HCT116 (cell line): ENCODE results near the gene PCDHA2. TPM values are rescaled to one million over a fixed set of nuclear protein-coding genes. Genes with fewer than 3 reads are reported as not detected.
"Not testable (repeated sequence)": the region's sequence is repeated elsewhere in the genome, so short reads cannot be mapped to it uniquely, and the experiment has no call there.

Source experiments
- ATAC-seq: fragments of 200-7000 bp; cut with Tn5 transposase; 2 replicates; pipeline ENCODE4 v1.9.1; 2020; ENCODE audit warnings: mild to moderate bottlenecking, moderate library complexity
- BruUV-seq: library from RNA; stranded (reverse); fragments of 400-500 nt; replicated peaks from 2 replicates; lab custom pipeline; 2021; lab: Mats Ljungman, UMichigan
- CTCF ChIA-PET: fragments of 300-600 bp; sonication (Branson Sonifier 250); formaldehyde crosslinking; loops from one replicate; lab custom pipeline; 2021; ENCODE audit warnings: antibody characterized with exemption; lab: Charles Lee
- POLR2A ChIA-PET: fragments of 300-600, 350-600 bp; sonication (Branson Sonifier 250); formaldehyde crosslinking; loops from one replicate; lab custom pipeline; 2021; ENCODE audit warnings: antibody characterized with exemption; lab: Charles Lee
- RAD21 ChIA-PET, 2 experiments: fragments of 300-600 bp; sonication (Branson Sonifier 250); formaldehyde crosslinking; loops; one replicate each; lab custom pipeline; 2023; ENCODE audit warnings: low total read pairs in 2 of 2; ENCODE audit not compliant: uncharacterized antibody in 2 of 2, unreplicated experiment in 2 of 2, low non-redundant PET in 1 of 2; lab: Charles Lee
- DNase-seq: peaks from one replicate; pipeline ENCODE4 v3.0.0-alpha.2; 2010; ENCODE audit warnings: low read depth, low spot score
- H2AFZ ChIP-seq: fragments of 200-600 bp; shearing (Covaris generic), sonication (generic); 2 replicates; pipeline ENCODE4 v1.6.1; 2017; ENCODE audit warnings: low read depth, mixed run types, mixed read lengths, antibody characterized with exemption, low read length; ENCODE audit not compliant: poor library complexity, severe bottlenecking
- H3K27ac ChIP-seq: 2 replicates; pipeline ENCODE4 v1.5.1; 2012; ENCODE audit warnings: low read depth, low read length
- H3K27me3 ChIP-seq: fragments of 200-600 bp; sonication (generic); 2 replicates; pipeline ENCODE4 v1.6.1; 2016; ENCODE audit warnings: mixed run types, low read length, mixed read lengths; ENCODE audit not compliant: insufficient read depth
- H3K36me3 ChIP-seq, 2 experiments: fragments of 200-500 bp in 1 of 2; fragments of 200-600 bp in 1 of 2; sonication (Bioruptor generic) in 1 of 2; sonication (generic) in 1 of 2; 2 replicates each; pipeline versions ENCODE4 v1.5.1 to v1.6.1; 2014 to 2016; ENCODE audit warnings: low read length in 2 of 2, inconsistent platforms in 1 of 2, mixed read lengths in 1 of 2, mixed run types in 1 of 2; ENCODE audit not compliant: insufficient read depth in 2 of 2, control insufficient read depth in 1 of 2
- H3K4me1 ChIP-seq, 2 experiments: fragments of 200-600 bp in 1 of 2; sonication (generic) in 1 of 2; 2 replicates each; pipeline versions ENCODE4 v1.5.1 to v1.6.1; 2012 to 2017; ENCODE audit warnings: low read length in 2 of 2, inconsistent platforms in 1 of 2, mild to moderate bottlenecking in 1 of 2, mixed read lengths in 1 of 2, mixed run types in 1 of 2, moderate library complexity in 1 of 2; ENCODE audit not compliant: insufficient read depth in 2 of 2, control insufficient read depth in 1 of 2
- H3K4me2 ChIP-seq: fragments of 200-600 bp; sonication (generic); 2 replicates; pipeline ENCODE4 v1.6.1; 2017; ENCODE audit warnings: mixed run types, low read length, mixed read lengths
- H3K4me3 ChIP-seq, 2 experiments: fragments of 200-600 bp in 1 of 2; sonication (generic) in 1 of 2; replicated peaks in 1 of 2; 2 replicates each; pipeline ENCODE4 v1.5.1; 2011 to 2016; ENCODE audit warnings: low read length in 2 of 2, control low read depth in 1 of 2, low read depth in 1 of 2, mild to moderate bottlenecking in 1 of 2, mixed read lengths in 1 of 2, mixed run types in 1 of 2
- H3K79me2 ChIP-seq: fragments of 200-600 bp; sonication (generic); 2 replicates; pipeline ENCODE4 v1.6.1; 2017; ENCODE audit warnings: mild to moderate bottlenecking, mixed run types, low read length, moderate library complexity, mixed read lengths; ENCODE audit not compliant: insufficient read depth
- H3K9ac ChIP-seq: fragments of 200-600 bp; sonication (generic); 2 replicates; pipeline ENCODE4 v1.6.1; 2016; ENCODE audit warnings: low read length, mixed read lengths
- H3K9me2 ChIP-seq: fragments of 200-600 bp; sonication (generic), shearing (Covaris generic); 2 replicates; pipeline ENCODE4 v1.6.1; 2017; ENCODE audit warnings: mixed run types, mild to moderate bottlenecking, moderate library complexity; ENCODE audit not compliant: insufficient read depth
- H3K9me3 ChIP-seq, 2 experiments: fragments of 200-500 bp in 1 of 2; fragments of 200-600 bp in 1 of 2; sonication (Bioruptor generic) in 1 of 2; sonication (generic) in 1 of 2; 2 replicates each; pipeline ENCODE4 v1.6.1; 2014 to 2017; ENCODE audit warnings: low read length in 2 of 2, mixed read lengths in 2 of 2, inconsistent platforms in 1 of 2, low read depth in 1 of 2, mild to moderate bottlenecking in 1 of 2, mixed run types in 1 of 2, moderate library complexity in 1 of 2; ENCODE audit not compliant: control insufficient read depth in 1 of 2, insufficient read depth in 1 of 2
- H4K20me1 ChIP-seq: fragments of 200-600 bp; sonication (generic), shearing (Covaris generic); 2 replicates; pipeline ENCODE4 v1.6.1; 2017; ENCODE audit warnings: mixed run types, mild to moderate bottlenecking, moderate library complexity; ENCODE audit not compliant: insufficient read depth
- CBX3 ChIP-seq: IDR thresholded peaks from 2 replicates; pipeline ENCODE4 v1.6.1; 2012; ENCODE audit warnings: low read depth
- CEBPB ChIP-seq: IDR thresholded peaks from 2 replicates; pipeline ENCODE4 v1.6.1; 2012; ENCODE audit warnings: low read depth
- CTCF ChIP-seq, 3 experiments: fragments of 200-600 bp in 1 of 3; sonication (generic) in 1 of 3; IDR thresholded peaks in 2 of 3; conservative IDR thresholded peaks in 1 of 3; 2 replicates each; pipeline ENCODE4 v1.5.1; 2012 to 2017; ENCODE audit warnings: low read depth in 2 of 3, low read length in 2 of 3, antibody characterized with exemption in 1 of 3, borderline replicate concordance in 1 of 3, control low read depth in 1 of 3, mild to moderate bottlenecking in 1 of 3, mixed read lengths in 1 of 3, mixed run types in 1 of 3, moderate library complexity in 1 of 3; ENCODE audit not compliant: insufficient read depth in 1 of 3
- EZH2 ChIP-seq: fragments of 200-600 bp; sonication (generic); IDR thresholded peaks from 2 replicates; pipeline ENCODE4 v1.6.1; 2017; ENCODE audit warnings: antibody characterized with exemption, mixed run types
- EZH2phosphoT487 ChIP-seq: fragments of 200-600 bp; IDR thresholded peaks from 2 replicates; pipeline ENCODE4 v1.6.1; 2018; ENCODE audit warnings: antibody characterized with exemption, borderline replicate concordance
- JUND ChIP-seq: IDR thresholded peaks from 2 replicates; pipeline ENCODE4 v1.6.1; 2012
- POLR2A ChIP-seq: IDR thresholded peaks from 2 replicates; pipeline ENCODE4 v1.7.0; 2011; ENCODE audit warnings: borderline replicate concordance; ENCODE audit not compliant: insufficient read depth, insufficient read length; ENCODE audit errors: extremely low read depth
- RAD21 ChIP-seq: IDR thresholded peaks from 2 replicates; pipeline ENCODE4 v1.6.1; 2012; ENCODE audit warnings: low read depth, mild to moderate bottlenecking
- SP1 ChIP-seq: IDR thresholded peaks from 2 replicates; pipeline ENCODE4 v1.6.1; 2012; ENCODE audit warnings: low read depth
- YY1 ChIP-seq: IDR thresholded peaks from 2 replicates; pipeline ENCODE4 v1.6.1; 2011; ENCODE audit warnings: low read length, low read depth, moderate library complexity, mild to moderate bottlenecking; ENCODE audit not compliant: insufficient replicate concordance; ENCODE audit errors: extremely low read depth
- ZBTB33 ChIP-seq: IDR thresholded peaks from 2 replicates; pipeline ENCODE4 v1.6.1; 2011; ENCODE audit warnings: mild to moderate bottlenecking, low read length, moderate library complexity; ENCODE audit not compliant: insufficient replicate concordance; ENCODE audit errors: extremely low read depth
- ZNF274 ChIP-seq: fragments of 200-500 bp; sonication (Bioruptor generic); IDR thresholded peaks from 2 replicates; pipeline ENCODE4 v1.6.1; 2014; ENCODE audit warnings: mild to moderate bottlenecking, low read depth, low read length, inconsistent platforms
- intact Hi-C: fragments of 100-400 bp; cut with micrococcal nuclease; formaldehyde crosslinking; loops from 2 replicates; pipeline ENCODE4 v1.10.0; 2022
- total RNA-seq: library from RNA; stranded (reverse); gene quantifications from one replicate; pipeline ENCODE4 v1.2.1, GENCODE V29; 2021; ENCODE audit not compliant: unreplicated experiment

PCDHA2 gene
- total RNA-seq, 1 experiment from 2014 or later, result not detected

GRCh38 chr5:140785905-140786686 lies 8.6 kb upstream of the PCDHA2 start, which contains the start of gene PCDHA1:
TSS of gene PCDHA1 (plus strand) at chr5:140786140.
- ATAC-seq (no peak), DNase-seq (no peak)
- Histone ChIP-seq H3K9me2 (no peaks in the 10 kb centered on the region), H3K9me3 (peaks cover 0 to 6% of the 10 kb centered on the region in 2 experiments; a peak in 2 of 4 replicates), H3K4me1 (no peaks in the 10 kb centered on the region), H2AFZ (no peak within 1 kb of the TSS), H3K27ac (no peak within 1 kb of the TSS), H3K27me3 (no peaks in the 10 kb centered on the region), H3K4me2 (no peak within 1 kb of the TSS), H3K4me3 (no peak within 1 kb of the TSS), H3K9ac (no peak within 1 kb of the TSS), H3K79me2 (no peaks in the 10 kb centered on the region), H4K20me1 (no peaks in the 10 kb centered on the region), H3K36me3 (no peaks in the 10 kb centered on the region)
- no peak for TF ChIP-seq POLR2A
- no peak for TF ChIP-seq CEBPB
- no peak for TF ChIP-seq CBX3
- no peak for TF ChIP-seq EZH2phosphoT487
- TF ChIP-seq YY1, result no peak
- TF ChIP-seq EZH2, result no peak
- peak; percentile 38 for TF ChIP-seq RAD21
- TF ChIP-seq SP1, result no peak
- TF ChIP-seq CTCF (IDR thresholded peaks at IDR 0.05 in 2 of 3, conservative IDR thresholded peaks at IDR 0.05 in 1 of 3; ENCODE audit: borderline replicate concordance in 1 of 3, insufficient read depth in 1 of 3, low read depth in 2 of 3, low read length in 2 of 3), result peak in 2 of 3 experiments; percentile 5 to 38; a peak in 1 of 6 replicates
- TF ChIP-seq ZNF274, result no peak
- no peak for TF ChIP-seq ZBTB33
- TF ChIP-seq JUND, result no peak
- RAD21 ChIA-PET, result no interaction called here
- CTCF ChIA-PET, result interaction anchor here (1.3 kb wide), 1 partner anchor 254 kb away, joined by 5 read pairs; no protein-coding TSS in a partner anchor
- POLR2A ChIA-PET, result no interaction called here
- BruUV-seq, result no TSS peak
- intact Hi-C loops, result loop anchor here (5.0 kb wide), 1 partner anchor 34 kb away; no protein-coding TSS in a partner anchor

GRCh38 chr5:140787422-140787821 lies 7.2 kb upstream of the PCDHA2 start:
- CTCF ChIA-PET, POLR2A ChIA-PET, ATAC-seq, H3K27ac ChIP-seq, H3K9me2 ChIP-seq, H3K79me2 ChIP-seq, H3K9me3 ChIP-seq, DNase-seq, H3K4me1 ChIP-seq, H3K9ac ChIP-seq, H2AFZ ChIP-seq, H3K4me3 ChIP-seq, H3K36me3 ChIP-seq, H3K27me3 ChIP-seq, RAD21 ChIA-PET, BruUV-seq, H4K20me1 ChIP-seq, H3K4me2 ChIP-seq: not testable (repeated sequence)
- intact Hi-C loops, result loop anchor here (5.0 kb wide), 1 partner anchor 35 kb away; no protein-coding TSS in a partner anchor
